ENCODE results near the gene SLC9A7. TPM values are rescaled to one million over a fixed set of nuclear protein-coding genes. Genes with fewer than 3 reads are reported as not detected.

SLC9A7 gene
- total and polyA plus RNA-seq, 12 donors, result 0.43 to 7.5 (median 1.9) TPM

DNA sequence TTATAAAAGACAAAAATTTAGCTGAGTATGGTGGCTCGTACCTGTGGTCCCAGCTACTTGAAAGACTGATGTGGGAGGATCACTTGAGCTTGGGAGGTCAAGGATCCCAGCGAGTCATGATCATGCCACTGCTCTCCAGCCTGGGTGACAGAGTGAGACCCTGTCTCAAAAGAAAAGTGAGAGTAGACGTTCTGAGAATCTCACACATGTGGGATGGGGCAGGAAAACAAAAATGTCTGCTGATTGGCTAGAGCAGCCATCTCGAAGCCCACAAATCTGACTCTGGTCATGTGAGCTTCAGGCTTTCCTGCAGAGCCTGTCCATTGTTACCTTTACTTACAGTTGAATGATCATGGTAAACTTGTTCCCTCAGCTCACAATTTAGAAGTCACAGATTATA lies 23.1 kb upstream of the SLC9A7 start:
- intact Hi-C loops (cut with DNase I), result no loop called here
- no peaks in the 10 kb centered on the region for H3K4me1 ChIP-seq
- no peaks in the 10 kb centered on the region for H3K36me3 ChIP-seq
- DNase-seq, result no peak
- H3K27me3 ChIP-seq, result peaks cover 0 to 4% (median 0%) of the 10 kb centered on the region in 7 donors
- H3K4me3 ChIP-seq, result no peak overlapping the region
- ATAC-seq, result no peak
- TF ChIP-seq, protein P1, sequence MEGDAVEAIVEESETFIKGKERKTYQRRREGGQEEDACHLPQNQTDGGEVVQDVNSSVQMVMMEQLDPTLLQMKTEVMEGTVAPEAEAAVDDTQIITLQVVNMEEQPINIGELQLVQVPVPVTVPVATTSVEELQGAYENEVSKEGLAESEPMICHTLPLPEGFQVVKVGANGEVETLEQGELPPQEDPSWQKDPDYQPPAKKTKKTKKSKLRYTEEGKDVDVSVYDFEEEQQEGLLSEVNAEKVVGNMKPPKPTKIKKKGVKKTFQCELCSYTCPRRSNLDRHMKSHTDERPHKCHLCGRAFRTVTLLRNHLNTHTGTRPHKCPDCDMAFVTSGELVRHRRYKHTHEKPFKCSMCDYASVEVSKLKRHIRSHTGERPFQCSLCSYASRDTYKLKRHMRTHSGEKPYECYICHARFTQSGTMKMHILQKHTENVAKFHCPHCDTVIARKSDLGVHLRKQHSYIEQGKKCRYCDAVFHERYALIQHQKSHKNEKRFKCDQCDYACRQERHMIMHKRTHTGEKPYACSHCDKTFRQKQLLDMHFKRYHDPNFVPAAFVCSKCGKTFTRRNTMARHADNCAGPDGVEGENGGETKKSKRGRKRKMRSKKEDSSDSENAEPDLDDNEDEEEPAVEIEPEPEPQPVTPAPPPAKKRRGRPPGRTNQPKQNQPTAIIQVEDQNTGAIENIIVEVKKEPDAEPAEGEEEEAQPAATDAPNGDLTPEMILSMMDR (IDR thresholded peaks at IDR 0.05), result no peak
- WGBS, 2 donors, result 76 to 78% methylated on average over 4 of the region's 4 CpGs
- H3K27ac ChIP-seq, result no peak overlapping the region
- H3K9me3 ChIP-seq, result peaks cover 0 to 3% (median 0%) of the 10 kb centered on the region in 11 donors

DNA sequence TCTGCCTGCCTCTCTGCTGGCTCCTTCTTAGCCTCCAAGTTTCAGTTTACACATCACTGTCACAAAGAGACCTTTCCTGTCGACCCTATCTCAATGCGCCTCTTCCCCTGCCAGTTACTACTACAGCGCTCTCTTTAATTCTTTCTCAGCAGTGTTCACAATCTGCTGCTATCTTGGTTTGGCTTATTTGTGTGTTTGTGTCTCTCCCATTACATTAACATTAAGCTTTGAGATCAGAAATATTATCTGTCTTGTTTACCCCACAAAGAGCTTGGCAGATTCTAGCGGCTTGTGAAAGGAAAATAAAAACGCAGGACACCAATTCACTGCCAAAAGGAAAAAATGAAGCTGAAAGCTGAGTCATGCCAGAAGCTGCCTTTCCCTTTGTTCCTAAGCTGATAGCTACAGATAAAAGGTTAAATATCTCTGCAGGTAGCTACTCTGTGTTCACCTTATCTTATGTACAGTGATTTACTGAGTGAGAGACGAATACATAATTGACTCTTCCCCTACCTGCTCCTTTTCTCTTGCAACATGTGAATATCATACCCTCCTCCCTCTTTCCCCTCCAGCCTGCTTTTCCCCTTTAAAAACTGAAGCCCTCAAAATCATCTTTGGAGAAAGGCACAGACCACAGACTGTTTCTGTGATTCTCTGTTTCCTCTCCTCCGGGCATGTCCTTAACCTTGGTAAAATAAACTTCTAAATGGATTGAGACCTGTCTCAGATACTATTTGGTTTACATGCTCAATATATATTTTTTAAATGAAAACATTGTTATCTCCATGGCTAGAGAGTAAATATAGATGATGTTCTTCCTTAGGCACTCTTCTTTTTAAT lies 19.3 kb upstream of the SLC9A7 start:
- no peaks in the 10 kb centered on the region for H3K36me3 ChIP-seq
- no peak overlapping the region for H3K4me3 ChIP-seq
- H3K9me3 ChIP-seq, result no peaks in the 10 kb centered on the region
- no peak overlapping the region for H3K27ac ChIP-seq
- no peaks in the 10 kb centered on the region for H3K4me1 ChIP-seq
- DNase-seq (no peak), ATAC-seq (peak in 1 of 8 donors; percentile 42)
- 12 to 17% methylated on average over 7 of the region's 7 CpGs for whole genome bisulfite sequencing, 2 donors
- intact Hi-C loops (cut with DNase I), result no loop called here
- TF ChIP-seq, protein P1 (IDR thresholded peaks at IDR 0.05), result no peak
- H3K27me3 ChIP-seq, result peaks cover 0 to 14% (median 0%) of the 10 kb centered on the region in 7 donors

DNA sequence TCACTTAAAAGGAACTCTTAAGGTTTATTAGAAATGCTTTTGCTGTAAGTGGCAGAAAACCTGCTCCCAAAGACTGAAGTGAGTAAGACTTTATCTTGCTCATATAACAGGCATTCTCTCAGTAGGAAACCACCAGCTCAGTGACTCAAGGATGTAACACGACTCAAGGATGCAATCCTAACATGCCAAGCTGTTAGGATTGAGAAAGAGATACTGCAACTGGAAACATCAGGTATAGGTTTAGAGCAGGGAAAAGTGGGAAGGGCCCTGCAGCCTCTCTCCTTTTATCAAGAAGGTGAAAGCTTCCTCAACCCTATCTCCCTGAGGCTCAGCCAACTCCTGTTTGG lies 11.9 kb upstream of the SLC9A7 start:
- DNase-seq (no peak), ATAC-seq (no peak)
- WGBS, 2 donors, result 44 to 56% methylated on average over 1 of the region's 1 CpG
- Histone ChIP-seq H3K36me3 (no peaks in the 10 kb centered on the region), H3K27ac (no peak overlapping the region), H3K9me3 (no peaks in the 10 kb centered on the region), H3K27me3 (peaks cover 0 to 22% (median 0%) of the 10 kb centered on the region in 7 donors), H3K4me3 (no peak overlapping the region), H3K4me1 (no peaks in the 10 kb centered on the region)
- TF ChIP-seq, protein P1 (IDR thresholded peaks at IDR 0.05), result no peak
- intact Hi-C loops (cut with DNase I), result no loop called here

DNA sequence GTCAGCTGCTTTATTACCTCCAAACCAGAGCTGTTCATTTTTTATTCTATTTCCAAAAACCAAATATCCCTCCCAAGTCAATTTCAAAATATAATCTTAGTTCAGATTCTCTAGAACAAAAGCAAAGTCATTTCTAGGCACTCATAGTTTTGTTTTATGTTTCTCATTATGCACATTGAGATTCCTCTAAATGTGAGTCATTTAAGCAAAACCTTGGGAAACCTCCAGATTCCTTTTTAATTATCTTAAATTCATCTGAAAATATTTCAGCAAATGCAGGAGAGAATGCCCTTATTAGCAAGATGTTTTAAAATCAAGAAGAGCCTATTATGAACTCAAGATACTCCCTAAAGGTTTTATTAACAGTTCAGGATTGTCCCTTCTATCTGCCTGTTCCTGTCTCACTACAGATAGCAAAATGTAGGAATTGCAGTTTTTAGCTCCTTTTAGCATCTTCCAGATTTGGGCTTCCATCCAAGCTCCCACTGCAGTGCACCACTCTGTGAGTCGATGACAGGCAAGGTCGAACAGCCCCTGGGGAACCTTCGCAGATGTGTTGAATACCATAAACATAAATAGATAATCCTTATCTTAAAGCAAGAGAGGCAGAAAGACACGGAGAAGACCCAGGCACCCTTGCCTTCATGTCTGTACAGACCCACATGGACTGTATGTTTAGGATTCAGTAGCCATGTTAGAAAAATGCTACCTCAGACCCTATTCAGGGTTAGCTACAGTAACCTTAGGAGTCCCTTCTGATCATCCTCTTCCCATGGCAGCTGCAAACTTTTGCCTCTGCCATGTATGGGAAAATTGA lies 11.3 kb upstream of the SLC9A7 start:
- Histone ChIP-seq H3K4me3 (no peak overlapping the region), H3K36me3 (no peaks in the 10 kb centered on the region), H3K4me1 (no peaks in the 10 kb centered on the region), H3K9me3 (no peaks in the 10 kb centered on the region), H3K27me3 (peaks cover 0 to 21% (median 0%) of the 10 kb centered on the region in 7 donors), H3K27ac (no peak overlapping the region)
- TF ChIP-seq, protein P1 (IDR thresholded peaks at IDR 0.05), result no peak
- intact Hi-C loops (cut with DNase I), result no loop called here
- 9 to 18% methylated on average over 4 of the region's 4 CpGs for WGBS, 2 donors
- ATAC-seq, result no peak
- no peak for DNase-seq
